HG03354 (cell line): ENCODE results near the gene TGFBI.

Source experiments
- ATAC-seq: cut with Tn5 transposase; IDR thresholded peaks from one replicate; pipeline ENCODE4 v1.9.1; 2021; ENCODE audit warnings: mild to moderate bottlenecking; ENCODE audit not compliant: unreplicated experiment, poor library complexity, severe bottlenecking

TGFBI gene

GRCh38 chr5:136058039-136058971, 29.5 kb downstream of the TGFBI start:
- ATAC-seq, result no peak

GRCh38 chr5:136058972-136059354, 30.2 kb downstream of the TGFBI start:
- no peak for ATAC-seq

GRCh38 chr5:136060963-136061362, 32.2 kb downstream of the TGFBI start:
- no peak for ATAC-seq

GRCh38 chr5:136061630-136062365, 33.0 kb downstream of the TGFBI start:
- ATAC-seq, result no peak

- peak; percentile 73 for ATAC-seq
These were observed 33.8 kb downstream of the TGFBI start for GRCh38 chr5:136062366-136063274.

- ATAC-seq, result no peak
These were observed 35.1 kb downstream of the TGFBI start for GRCh38 chr5:136063778-136064465.

GRCh38 chr5:136064510-136064909, 35.7 kb downstream of the TGFBI start:
- no peak for ATAC-seq

- ATAC-seq, result no peak
These were observed 36.8 kb downstream of the TGFBI start for GRCh38 chr5:136065588-136065987.

GRCh38 chr5:136066661-136067271, 38.0 kb downstream of the TGFBI start:
- ATAC-seq, result no peak

- ATAC-seq, result no peak
These were observed 38.6 kb downstream of the TGFBI start for GRCh38 chr5:136067422-136067821.

GRCh38 chr5:136070486-136071285, 41.9 kb downstream of the TGFBI start:
- ATAC-seq, result no peak

- peak; percentile 83 for ATAC-seq
These were observed 45.1 kb downstream of the TGFBI start for GRCh38 chr5:136073714-136074529.

- ATAC-seq, result no peak
These were observed 46.7 kb downstream of the TGFBI start for GRCh38 chr5:136075466-136075891.

GRCh38 chr5:136076067-136076466, 47.3 kb downstream of the TGFBI start:
- ATAC-seq, result no peak

GRCh38 chr5:136076881-136077445, 48.2 kb downstream of the TGFBI start:
- no peak for ATAC-seq

GRCh38 chr5:136079195-136079985, 50.6 kb downstream of the TGFBI start:
- no peak for ATAC-seq
